Peyer's patch (tissue), 4 donors: ENCODE results near the gene MNAT1. TPM values are rescaled to one million over a fixed set of nuclear protein-coding genes. Genes with fewer than 3 reads are reported as not detected.
A peak's percentile ranks its signal among the peaks of the same experiment; 100 is the strongest.

Experiments used
- DNase-seq, 3 donors: peaks; one replicate each; pipeline ENCODE4 v3.0.0-alpha.2; 2017 to 2019
- H3K27ac ChIP-seq, 4 donors: fragments of 200-600 bp; sonication (generic); one replicate each; pipeline ENCODE4 v1.5.1; 2016 to 2019
- H3K27me3 ChIP-seq, 2 donors: fragments of 200-600 bp; sonication (generic); one replicate each; pipeline ENCODE4 v1.5.1; 2019
- H3K36me3 ChIP-seq, 3 donors: fragments of 200-600 bp; sonication (generic); one replicate each; pipeline ENCODE4 v1.5.1; 2016 to 2019
- H3K4me1 ChIP-seq, 4 donors: fragments of 200-600 bp; sonication (generic); one replicate each; pipeline ENCODE4 v1.5.1; 2016 to 2019
- H3K4me3 ChIP-seq, 4 donors: fragments of 200-600 bp; sonication (generic); 1 replicate in 3 of 4; 2 replicates in 1 of 4; pipeline ENCODE4 v1.5.1; 2016 to 2019; ENCODE audit warnings: mild to moderate bottlenecking in 1 of 4
- H3K9me3 ChIP-seq, 4 donors: fragments of 200-600 bp; sonication (generic); one replicate each; pipeline ENCODE4 v1.5.1; 2016 to 2019; ENCODE audit warnings: mild to moderate bottlenecking in 1 of 4
- POLR2A ChIP-seq, 2 donors: fragments of 450-650 bp; IDR thresholded peaks; one replicate each; pipeline ENCODE4 v1.5.1; 2017; ENCODE audit warnings: antibody characterized with exemption in 2 of 2, mild to moderate bottlenecking in 2 of 2, moderate library complexity in 2 of 2
- total RNA-seq, 4 donors: library from RNA; depleted of rRNA; stranded (reverse); fragments of >200 nt; gene quantifications; one replicate each; pipeline ENCODE4 v1.1.0, GENCODE V29; 2016
- TF ChIP-seq, protein P1 (sequence below), 6 experiments: fragments of 450-650 bp in 4 of 6; fragments of 200-600 bp in 2 of 6; sonication (generic) in 1 of 6; IDR thresholded peaks; one replicate each; pipeline ENCODE4 v1.5.1; 2017 to 2019; ENCODE audit warnings: antibody characterized with exemption in 6 of 6, mild to moderate bottlenecking in 3 of 6, moderate library complexity in 1 of 6

Gene MNAT1
- 10 to 100 TPM in 3 of 4 donors, 1 to 10 TPM in 1; 7.5 to 66.8 (median 17.2) TPM for total RNA-seq

DNA sequence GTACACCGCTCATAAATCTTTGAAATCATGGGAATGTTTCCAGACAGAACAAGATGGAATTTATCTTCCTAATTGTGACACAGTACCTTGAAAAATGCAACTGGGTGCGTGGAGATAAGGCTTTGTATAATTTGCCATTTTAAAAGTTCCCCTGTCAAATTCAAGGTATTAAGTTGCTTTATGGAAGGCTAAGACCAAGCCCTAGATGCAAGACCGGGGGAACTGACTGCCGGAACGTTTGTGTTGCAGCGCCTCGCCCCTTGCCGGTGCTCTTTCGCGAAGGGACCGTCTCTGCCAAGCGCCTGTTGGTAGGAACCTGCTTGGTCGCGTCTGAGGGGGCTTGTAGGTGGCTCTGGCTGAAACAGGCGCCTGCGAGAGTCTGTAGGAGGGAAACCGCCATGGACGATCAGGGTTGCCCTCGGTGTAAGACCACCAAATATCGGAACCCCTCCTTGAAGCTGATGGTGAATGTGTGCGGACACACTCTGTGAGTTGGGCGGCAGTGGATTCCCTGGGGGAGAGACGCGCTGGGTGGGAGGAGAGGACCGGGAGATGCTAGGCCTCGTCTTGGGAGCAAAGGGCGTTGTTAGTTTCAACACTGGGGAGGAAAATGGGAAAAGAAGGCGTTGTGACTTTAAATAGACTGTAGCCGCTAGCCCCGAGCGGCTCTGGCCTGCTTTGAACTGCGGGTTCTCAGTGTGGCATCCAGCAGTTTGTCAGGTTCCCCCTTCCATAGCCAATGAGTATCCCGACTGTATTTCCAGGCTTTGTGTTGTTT is at the start of gene MNAT1:
TSS of gene MNAT1 (plus strand) at position 297 of the 778 bp plus-strand sequence. CDS start at position 399, 102 bp downstream.
- peak within 1 kb of the TSS; percentile 33 to 62 (median 54) for H3K27ac ChIP-seq
- H3K36me3 ChIP-seq: no peaks in the 10 kb centered on the region
- TF ChIP-seq POLR2A (IDR thresholded peaks at IDR 0.05): no peak
- TF ChIP-seq, protein P1, sequence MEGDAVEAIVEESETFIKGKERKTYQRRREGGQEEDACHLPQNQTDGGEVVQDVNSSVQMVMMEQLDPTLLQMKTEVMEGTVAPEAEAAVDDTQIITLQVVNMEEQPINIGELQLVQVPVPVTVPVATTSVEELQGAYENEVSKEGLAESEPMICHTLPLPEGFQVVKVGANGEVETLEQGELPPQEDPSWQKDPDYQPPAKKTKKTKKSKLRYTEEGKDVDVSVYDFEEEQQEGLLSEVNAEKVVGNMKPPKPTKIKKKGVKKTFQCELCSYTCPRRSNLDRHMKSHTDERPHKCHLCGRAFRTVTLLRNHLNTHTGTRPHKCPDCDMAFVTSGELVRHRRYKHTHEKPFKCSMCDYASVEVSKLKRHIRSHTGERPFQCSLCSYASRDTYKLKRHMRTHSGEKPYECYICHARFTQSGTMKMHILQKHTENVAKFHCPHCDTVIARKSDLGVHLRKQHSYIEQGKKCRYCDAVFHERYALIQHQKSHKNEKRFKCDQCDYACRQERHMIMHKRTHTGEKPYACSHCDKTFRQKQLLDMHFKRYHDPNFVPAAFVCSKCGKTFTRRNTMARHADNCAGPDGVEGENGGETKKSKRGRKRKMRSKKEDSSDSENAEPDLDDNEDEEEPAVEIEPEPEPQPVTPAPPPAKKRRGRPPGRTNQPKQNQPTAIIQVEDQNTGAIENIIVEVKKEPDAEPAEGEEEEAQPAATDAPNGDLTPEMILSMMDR (IDR thresholded peaks at IDR 0.05): peak in 2 of 6 experiments; percentile 3 to 10
- no peaks in the 10 kb centered on the region for H3K9me3 ChIP-seq
- peaks cover 0 to 8% (median 0%) of the 10 kb centered on the region in 4 donors for H3K4me1 ChIP-seq
- H3K27me3 ChIP-seq: no peaks in the 10 kb centered on the region
- peak; percentile 62 to 81 (median 78) for DNase-seq
- H3K4me3 ChIP-seq: peak within 1 kb of the TSS; percentile 53 to 94 (median 66)

DNA sequence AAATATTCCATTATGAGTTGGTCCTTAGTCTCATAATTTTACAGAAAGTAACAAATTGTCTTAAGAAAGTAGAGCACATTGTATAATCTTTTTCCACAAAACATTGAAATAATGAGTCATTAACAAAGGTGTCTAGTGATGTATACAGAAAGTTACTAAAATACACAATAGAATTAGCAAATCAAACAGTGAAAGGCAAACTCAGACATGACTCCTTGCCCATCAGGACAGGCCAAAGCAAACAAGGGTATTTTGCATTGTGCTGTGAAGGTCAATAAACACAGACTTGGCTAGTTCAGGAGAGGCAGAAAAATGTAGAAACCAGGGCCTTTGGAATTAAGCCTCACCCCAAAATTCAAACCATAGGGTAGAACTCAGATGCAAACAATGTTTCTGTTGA is 47.7 kb upstream of the MNAT1 start:
- TF ChIP-seq, protein P1 (IDR thresholded peaks at IDR 0.05): no peak
- no peak for TF ChIP-seq POLR2A (IDR thresholded peaks at IDR 0.05)
- Histone ChIP-seq H3K36me3 (no peaks in the 10 kb centered on the region), H3K9me3 (no peaks in the 10 kb centered on the region), H3K27me3 (no peaks in the 10 kb centered on the region), H3K27ac (no peak overlapping the region), H3K4me1 (no peaks in the 10 kb centered on the region), H3K4me3 (no peak overlapping the region)
- no peak for DNase-seq

DNA sequence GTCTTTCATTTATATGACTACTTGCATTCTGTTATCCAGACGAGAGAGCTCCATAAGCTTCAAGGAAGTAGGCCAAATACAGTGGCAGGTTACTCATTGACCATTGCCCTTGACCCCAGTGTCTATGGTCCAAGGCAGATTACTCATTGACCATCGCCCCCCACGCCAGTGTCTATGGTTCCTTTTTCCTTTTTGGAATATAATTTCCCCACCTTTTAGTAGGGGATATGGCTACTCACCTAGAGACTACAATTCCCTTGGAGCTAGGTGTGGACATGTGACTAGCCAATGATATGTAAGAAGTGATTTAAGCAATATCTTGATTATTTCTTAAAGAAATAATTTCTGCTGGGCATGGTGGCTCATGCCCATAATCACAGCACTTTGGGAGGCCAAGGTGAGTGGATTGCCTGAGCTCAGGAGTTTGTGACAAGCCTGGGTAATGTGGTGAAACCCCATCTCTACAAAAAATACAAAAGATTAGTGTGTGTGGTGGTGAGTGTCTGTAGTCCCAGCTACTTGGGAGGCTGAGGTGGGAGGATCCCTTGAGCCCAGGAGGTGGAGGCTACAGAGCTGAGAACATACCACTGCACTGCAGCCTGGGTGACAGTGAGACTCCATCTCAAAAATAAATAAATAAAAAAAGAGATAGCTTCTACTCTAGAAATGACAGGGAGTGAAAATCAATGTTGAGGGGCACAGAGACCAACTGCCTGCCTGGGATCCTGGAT is 43.0 kb upstream of the MNAT1 start:
- no peak overlapping the region for H3K27ac ChIP-seq
- no peak for DNase-seq
- no peaks in the 10 kb centered on the region for H3K9me3 ChIP-seq
- H3K27me3 ChIP-seq: no peaks in the 10 kb centered on the region
- TF ChIP-seq POLR2A (IDR thresholded peaks at IDR 0.05): no peak
- TF ChIP-seq, protein P1 (IDR thresholded peaks at IDR 0.05): no peak
- no peaks in the 10 kb centered on the region for H3K4me1 ChIP-seq
- H3K36me3 ChIP-seq: no peaks in the 10 kb centered on the region
- no peak overlapping the region for H3K4me3 ChIP-seq

DNA sequence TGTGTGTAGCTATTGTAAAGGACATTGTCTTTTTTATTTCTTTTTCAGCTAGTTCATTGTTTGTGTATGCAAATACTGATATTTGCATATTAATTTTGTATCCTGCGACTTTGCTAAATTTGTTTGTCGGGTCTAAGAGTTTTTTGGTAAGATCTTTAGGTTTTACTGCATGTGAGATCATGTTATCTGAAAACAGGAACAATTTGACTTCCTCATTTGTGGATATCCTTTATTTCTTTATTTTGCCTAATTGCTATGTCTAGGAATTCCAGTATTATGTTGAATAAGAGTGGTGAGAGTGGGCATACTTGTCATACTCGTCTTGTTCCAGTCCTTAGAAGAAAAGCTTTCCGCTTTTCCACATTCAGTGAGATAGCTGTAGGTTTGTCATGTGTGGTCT is 39.2 kb upstream of the MNAT1 start:
- H3K4me3 ChIP-seq: no peak overlapping the region
- peaks cover 0 to 3% (median 0%) of the 10 kb centered on the region in 4 donors for H3K9me3 ChIP-seq
- H3K36me3 ChIP-seq: no peaks in the 10 kb centered on the region
- no peaks in the 10 kb centered on the region for H3K4me1 ChIP-seq
- H3K27me3 ChIP-seq: no peaks in the 10 kb centered on the region
- H3K27ac ChIP-seq: no peak overlapping the region
- no peak for DNase-seq
- no peak for TF ChIP-seq POLR2A (IDR thresholded peaks at IDR 0.05)
- TF ChIP-seq, protein P1 (IDR thresholded peaks at IDR 0.05): no peak

DNA sequence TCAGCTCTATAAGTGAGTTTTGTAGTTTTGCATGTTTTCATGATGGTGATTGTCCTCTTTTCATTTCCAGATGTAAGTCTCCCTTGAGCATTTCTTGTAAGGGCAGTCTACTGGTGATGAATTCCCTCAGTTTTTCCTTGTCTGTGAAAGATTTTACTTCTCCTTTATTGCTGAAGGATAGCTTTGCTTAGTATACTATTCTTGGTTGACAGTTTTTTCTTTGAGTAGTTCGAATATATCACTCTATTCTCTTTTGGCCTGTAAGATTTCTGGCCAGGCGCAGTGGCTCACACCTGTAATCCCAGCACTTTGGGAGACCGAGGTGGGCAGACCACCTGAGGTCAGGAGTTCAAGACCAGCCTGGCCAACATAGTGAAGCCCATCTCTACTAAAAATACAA is 34.0 kb upstream of the MNAT1 start:
- TF ChIP-seq POLR2A (IDR thresholded peaks at IDR 0.05): no peak
- TF ChIP-seq, protein P1 (IDR thresholded peaks at IDR 0.05): no peak
- no peak for DNase-seq

More for the DNA sequence above, 34.0 kb upstream of the MNAT1 start:
- no peak overlapping the region for H3K27ac ChIP-seq
- H3K27me3 ChIP-seq: no peaks in the 10 kb centered on the region
- no peaks in the 10 kb centered on the region for H3K36me3 ChIP-seq
- no peak overlapping the region for H3K4me3 ChIP-seq
- no peaks in the 10 kb centered on the region for H3K4me1 ChIP-seq
- H3K9me3 ChIP-seq: peaks cover 0 to 9% (median 3%) of the 10 kb centered on the region in 4 donors
